SJSA1 (cell line): Measurements from ENCODE around the gene CLEC4A. TPM values are rescaled to one million over a fixed set of nuclear protein-coding genes. Genes with fewer than 3 reads are reported as not detected.
"Not testable (repeated sequence)": the region's sequence is repeated elsewhere in the genome, so short reads cannot be mapped to it uniquely, and the experiment has no call there.

Source experiments
- DNase-seq, 2 experiments: peaks; one replicate each; pipeline ENCODE4 v3.0.0-alpha.2; 2015 to 2020; ENCODE audit warnings: low spot score in 2 of 2, low read depth in 1 of 2
- H3K27ac ChIP-seq: fragments of 250-450 bp; sonication (Bioruptor Pico); 2 replicates; pipeline ENCODE4 v1.5.1; 2020; ENCODE audit warnings: mild to moderate bottlenecking, moderate library complexity
- H3K27me3 ChIP-seq: fragments of 250-450 bp; sonication (Bioruptor Pico); replicated peaks from 2 replicates; pipeline ENCODE4 v1.5.1; 2020; ENCODE audit warnings: mild to moderate bottlenecking, moderate library complexity
- H3K36me3 ChIP-seq: fragments of 250-450 bp; sonication (Bioruptor Pico); 2 replicates; pipeline ENCODE4 v1.5.1; 2020; ENCODE audit warnings: mild to moderate bottlenecking
- H3K4me1 ChIP-seq: fragments of 250-450 bp; sonication (Bioruptor Pico); replicated peaks from 2 replicates; pipeline ENCODE4 v1.6.1; 2021; ENCODE audit warnings: mild to moderate bottlenecking
- H3K4me3 ChIP-seq: fragments of 250-450 bp; sonication (Bioruptor Pico); 2 replicates; pipeline ENCODE4 v1.5.1; 2020; ENCODE audit warnings: mild to moderate bottlenecking
- H3K9me3 ChIP-seq: fragments of 250-450 bp; sonication (Bioruptor Pico); replicated peaks from 2 replicates; pipeline ENCODE4 v1.5.1; 2020; ENCODE audit warnings: mild to moderate bottlenecking
- total RNA-seq: library from RNA; depleted of rRNA; stranded (reverse); fragments of >200 nt; shearing (Covaris generic); gene quantifications from 2 replicates; pipeline ENCODE4 v1.2.3, GENCODE V29; 2014; rRNA removed

CLEC4A gene
- total RNA-seq, result 0.16 TPM in 1 of 2 replicates, not detected in the other

GRCh38 chr12:8123124-8123912 is at the start of gene CLEC4A:
CLEC4A (plus strand) TSS chr12:8123617; CDS start chr12:8123879, 262 bp downstream.
- Histone ChIP-seq H3K27me3 (no peaks in the 10 kb centered on the region), H3K36me3 (no peaks in the 10 kb centered on the region), H3K4me3 (no peak within 1 kb of the TSS), H3K4me1 (no peaks in the 10 kb centered on the region), H3K27ac (no peak within 1 kb of the TSS), H3K9me3 (no peaks in the 10 kb centered on the region)
- DNase-seq, result no peak

- Histone ChIP-seq H3K27me3 (no peaks in the 10 kb centered on the region), H3K36me3 (no peaks in the 10 kb centered on the region), H3K4me3 (no peak overlapping the region), H3K27ac (no peak overlapping the region), H3K9me3 (no peaks in the 10 kb centered on the region), H3K4me1 (peaks cover 9% of the 10 kb centered on the region)
- no peak for DNase-seq
Observed at GRCh38 chr12:8075935-8076334, 47.5 kb upstream of the CLEC4A start.

GRCh38 chr12:8076366-8076765 is 47.1 kb upstream of the CLEC4A start:
- no peaks in the 10 kb centered on the region for H3K36me3 ChIP-seq
- no peaks in the 10 kb centered on the region for H3K27me3 ChIP-seq
- no peak overlapping the region for H3K4me3 ChIP-seq
- H3K4me1 ChIP-seq, result peaks cover 13% of the 10 kb centered on the region
- H3K27ac ChIP-seq, result no peak overlapping the region
- no peaks in the 10 kb centered on the region for H3K9me3 ChIP-seq
- DNase-seq, result no peak

DNA sequence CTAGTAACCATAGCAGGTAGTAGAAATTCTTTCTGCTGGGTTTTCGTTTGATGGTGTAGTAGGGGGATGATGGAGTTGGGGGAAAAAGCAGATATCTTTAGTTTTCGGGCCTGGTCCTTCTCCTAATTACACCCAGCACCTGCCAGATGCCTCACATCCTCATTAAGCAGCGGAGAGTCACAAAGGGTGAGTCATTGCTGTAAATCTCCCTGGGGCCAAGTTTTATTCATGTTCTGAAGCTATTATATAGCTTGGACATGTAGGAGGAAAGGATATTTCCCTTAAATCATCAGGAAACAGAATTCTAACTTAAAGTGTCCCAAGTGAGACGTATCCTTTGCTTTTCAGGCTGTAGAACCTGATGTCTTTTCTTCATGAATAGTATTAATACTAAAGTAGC is 46.2 kb upstream of the CLEC4A start:
- no peaks in the 10 kb centered on the region for H3K27me3 ChIP-seq

DNA sequence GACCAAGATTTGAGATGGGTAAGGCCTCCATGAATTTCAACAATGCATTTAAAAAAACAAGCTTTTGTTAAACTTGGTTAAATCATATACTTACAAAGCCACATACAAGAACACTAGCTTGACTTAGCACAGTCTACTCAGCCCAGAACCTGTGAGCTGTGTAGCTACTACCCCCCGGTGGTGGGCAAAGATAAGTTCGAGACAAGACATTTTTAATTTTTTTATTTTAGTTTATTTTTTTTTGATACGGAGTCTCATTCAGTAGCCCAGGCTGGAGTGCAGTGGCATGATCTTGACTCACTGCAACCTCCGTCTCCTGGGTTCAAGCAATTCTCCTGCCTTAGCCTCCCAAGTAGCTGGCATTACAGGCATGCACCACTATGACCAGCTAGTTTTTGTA is 45.0 kb upstream of the CLEC4A start:
- peaks cover 3% of the 10 kb centered on the region; the same call in 1 of the 2 replicates for H3K36me3 ChIP-seq
- H3K4me3 ChIP-seq, result no peak overlapping the region
- H3K27ac ChIP-seq, result no peak overlapping the region
- H3K4me1 ChIP-seq, result peaks cover 18% of the 10 kb centered on the region
- no peaks in the 10 kb centered on the region for H3K27me3 ChIP-seq
- no peaks in the 10 kb centered on the region for H3K9me3 ChIP-seq
- peak; percentile 35 to 57 for DNase-seq

More for the DNA sequence above, 46.2 kb upstream of the CLEC4A start:
- no peak for DNase-seq
- Histone ChIP-seq H3K4me3 (no peak overlapping the region), H3K4me1 (peaks cover 14% of the 10 kb centered on the region), H3K36me3 (peaks cover 1% of the 10 kb centered on the region; the same call in 1 of the 2 replicates), H3K9me3 (no peaks in the 10 kb centered on the region), H3K27ac (no peak overlapping the region)

DNA sequence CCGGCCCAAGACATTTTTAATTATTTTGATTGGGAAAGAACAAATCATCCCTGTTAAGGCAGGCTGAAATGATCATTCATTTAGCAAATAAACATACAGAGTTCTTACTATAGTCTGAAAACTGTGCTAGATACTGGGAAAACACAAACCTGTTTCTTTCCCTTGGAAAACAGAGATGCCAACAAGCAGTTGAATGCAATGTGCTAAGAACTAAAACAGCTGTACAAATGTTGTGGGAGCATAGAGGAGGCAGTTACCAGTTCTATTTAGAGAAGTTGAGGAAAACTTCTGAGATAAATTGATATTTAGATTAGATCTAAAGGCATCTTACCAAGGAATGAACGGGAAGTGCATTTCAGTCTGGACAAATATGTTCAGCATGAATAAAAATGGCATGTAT is 44.5 kb upstream of the CLEC4A start:
- no peak overlapping the region for H3K27ac ChIP-seq
- no peaks in the 10 kb centered on the region for H3K9me3 ChIP-seq
- H3K4me3 ChIP-seq, result no peak overlapping the region
- peaks cover 3% of the 10 kb centered on the region; the same call in 1 of the 2 replicates for H3K36me3 ChIP-seq
- no peak for DNase-seq
- H3K4me1 ChIP-seq, result peaks cover 18% of the 10 kb centered on the region
- no peaks in the 10 kb centered on the region for H3K27me3 ChIP-seq

- Histone ChIP-seq H3K9me3 (no peaks in the 10 kb centered on the region), H3K4me3 (no peak overlapping the region), H3K36me3 (peaks cover 9% of the 10 kb centered on the region)
Observed at GRCh38 chr12:8080120-8080519, 43.3 kb upstream of the CLEC4A start.

GRCh38 chr12:8081251-8081920 is 42.0 kb upstream of the CLEC4A start:
- Histone ChIP-seq H3K27me3 (no peaks in the 10 kb centered on the region), H3K36me3 (peaks cover 16% of the 10 kb centered on the region), H3K4me3 (peak overlapping the region; percentile 68), H3K9me3 (no peaks in the 10 kb centered on the region), H3K4me1 (peaks cover 18% of the 10 kb centered on the region), H3K27ac (peak overlapping the region; percentile 59)
- DNase-seq, result no peak

More at GRCh38 chr12:8080120-8080519, 43.3 kb upstream of the CLEC4A start:
- Histone ChIP-seq H3K27me3 (no peaks in the 10 kb centered on the region), H3K4me1 (peaks cover 18% of the 10 kb centered on the region), H3K27ac (no peak overlapping the region)
- DNase-seq, result no peak

GRCh38 chr12:8082808-8083100 is 40.7 kb upstream of the CLEC4A start:
- no peaks in the 10 kb centered on the region for H3K27me3 ChIP-seq
- peaks cover 15% of the 10 kb centered on the region for H3K4me1 ChIP-seq
- H3K36me3 ChIP-seq, result peaks cover 17% of the 10 kb centered on the region
- DNase-seq, result no peak
- H3K27ac ChIP-seq, result peak overlapping the region; percentile 59
- no peaks in the 10 kb centered on the region for H3K9me3 ChIP-seq
- peak overlapping the region; percentile 68 for H3K4me3 ChIP-seq

GRCh38 chr12:8084351-8084750 is 39.1 kb upstream of the CLEC4A start:
- not testable (repeated sequence) for H3K27ac ChIP-seq, H3K4me3 ChIP-seq, DNase-seq, H3K27me3 ChIP-seq, H3K9me3 ChIP-seq, H3K4me1 ChIP-seq
- H3K36me3 ChIP-seq, result peaks cover 32% of the 10 kb centered on the region

GRCh38 chr12:8087666-8088065 is 35.8 kb upstream of the CLEC4A start:
- no peaks in the 10 kb centered on the region for H3K27me3 ChIP-seq
- no peak overlapping the region for H3K27ac ChIP-seq

DNA sequence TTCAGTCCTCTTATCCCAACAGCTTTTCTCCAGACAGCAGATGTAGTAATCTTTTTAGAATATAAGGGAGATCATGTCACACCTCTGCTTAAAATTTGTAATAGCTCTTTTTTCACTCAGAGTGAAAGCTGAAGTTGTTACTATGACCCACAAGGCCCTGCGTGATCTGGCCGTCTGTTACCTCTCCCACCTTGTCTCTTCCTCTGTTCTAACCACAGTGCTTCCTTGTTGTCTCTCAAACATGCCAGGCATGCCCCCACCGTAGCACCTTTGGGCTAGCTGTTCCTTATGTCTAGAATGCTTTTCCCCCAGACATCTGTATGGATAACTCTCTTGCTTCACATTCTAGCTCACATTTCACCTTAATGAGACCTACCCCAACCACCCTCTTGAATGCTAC is 34.8 kb upstream of the CLEC4A start:
- Histone ChIP-seq H3K36me3 (peaks cover 70% of the 10 kb centered on the region), H3K9me3 (no peaks in the 10 kb centered on the region), H3K27ac (no peak overlapping the region), H3K4me1 (no peaks in the 10 kb centered on the region), H3K27me3 (no peaks in the 10 kb centered on the region), H3K4me3 (no peak overlapping the region)
- no peak for DNase-seq

More at GRCh38 chr12:8087666-8088065, 35.8 kb upstream of the CLEC4A start:
- Histone ChIP-seq H3K36me3 (peaks cover 62% of the 10 kb centered on the region), H3K4me3 (no peak overlapping the region), H3K4me1 (peaks cover 4% of the 10 kb centered on the region; the same call in 1 of the 2 replicates), H3K9me3 (no peaks in the 10 kb centered on the region)
- DNase-seq, result no peak

GRCh38 chr12:8089277-8089676 is 34.1 kb upstream of the CLEC4A start:
- H3K27me3 ChIP-seq, H3K4me1 ChIP-seq, DNase-seq, H3K27ac ChIP-seq, H3K4me3 ChIP-seq, H3K9me3 ChIP-seq: not testable (repeated sequence)
- peaks cover 74% of the 10 kb centered on the region for H3K36me3 ChIP-seq

DNA sequence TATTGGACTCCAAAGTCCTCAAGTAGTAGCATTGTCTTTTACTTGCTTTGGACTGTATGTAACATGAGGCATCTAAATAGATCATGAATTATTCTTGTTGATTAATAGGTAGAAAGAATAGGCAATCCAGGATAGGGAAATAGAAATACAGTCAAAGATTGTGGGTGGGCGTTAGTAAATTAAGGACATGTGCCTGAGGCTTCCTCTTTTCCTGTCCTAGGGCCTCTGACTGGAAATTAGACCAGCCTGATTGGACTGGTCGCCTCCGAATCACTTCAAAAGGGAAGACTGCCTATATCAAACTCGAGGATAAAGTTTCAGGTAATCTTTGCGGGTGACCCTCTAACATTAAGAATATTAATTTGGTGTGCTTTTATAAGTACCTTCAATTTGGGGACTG is 33.7 kb upstream of the CLEC4A start:
- H3K36me3 ChIP-seq, result peaks cover 75% of the 10 kb centered on the region
- H3K27ac ChIP-seq, result no peak overlapping the region
- no peak overlapping the region for H3K4me3 ChIP-seq
- no peaks in the 10 kb centered on the region for H3K9me3 ChIP-seq
- DNase-seq, result no peak
- no peaks in the 10 kb centered on the region for H3K27me3 ChIP-seq
- H3K4me1 ChIP-seq, result no peaks in the 10 kb centered on the region
